GM18508 (cell line): Measurements from ENCODE around the gene MET.

ENCODE experiments used
- ATAC-seq: cut with Tn5 transposase; IDR thresholded peaks from one replicate; pipeline ENCODE4 v1.9.1; 2021; ENCODE audit warnings: moderate number of reproducible peaks; ENCODE audit not compliant: insufficient read depth, unreplicated experiment

MET gene

DNA sequence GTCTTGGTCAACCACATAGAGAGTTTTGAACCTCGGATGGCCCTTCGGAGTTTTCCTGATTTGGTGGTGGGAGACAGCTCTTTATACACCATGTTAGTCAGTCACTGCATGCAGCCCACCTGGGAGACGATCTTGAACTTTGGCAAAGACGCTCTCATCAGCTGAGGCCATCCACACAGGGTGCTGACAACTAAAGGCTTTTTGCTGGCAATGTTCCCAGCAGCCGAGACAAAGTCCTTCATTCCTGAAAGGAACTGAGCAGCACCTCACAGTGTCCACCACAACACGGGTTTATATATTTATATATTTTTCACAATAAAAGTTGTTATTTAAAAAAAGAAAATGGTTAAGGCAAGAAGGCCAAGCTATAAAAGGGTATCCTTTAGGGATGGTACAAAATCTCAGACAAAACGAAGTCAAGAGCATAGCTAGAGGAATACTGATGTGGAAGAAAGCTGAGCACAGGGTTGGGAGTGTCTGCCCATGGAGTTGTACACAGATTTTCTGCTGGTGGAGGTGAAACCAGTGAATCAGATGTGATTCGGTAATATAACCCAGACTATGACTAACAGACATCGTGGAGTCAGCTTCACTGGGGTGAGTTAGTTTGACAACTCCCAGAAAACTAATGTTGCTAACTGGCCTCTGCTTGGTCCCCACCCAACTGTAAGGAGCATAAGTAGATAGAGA is 163.0 kb downstream of the MET start:
- ATAC-seq = no peak

DNA sequence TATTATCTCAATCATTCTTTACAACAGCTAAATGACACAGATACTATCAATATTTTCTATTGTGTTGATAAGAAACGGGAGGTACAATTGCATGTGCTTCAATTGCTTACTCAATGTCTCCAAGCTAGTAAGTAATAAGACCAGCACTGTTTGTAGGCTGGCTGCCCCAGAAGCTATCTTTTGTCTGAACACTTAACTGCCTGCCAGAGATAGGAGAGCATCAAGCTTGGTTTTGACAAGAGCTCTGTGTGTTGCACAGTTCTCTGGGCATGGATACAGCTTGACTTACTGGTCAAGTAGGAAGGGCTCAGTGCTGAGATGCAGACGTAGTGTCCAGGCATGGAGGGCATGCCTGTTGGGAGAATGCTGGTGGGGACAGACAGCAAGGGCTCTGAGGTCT is 164.1 kb downstream of the MET start:
- no peak for ATAC-seq

DNA sequence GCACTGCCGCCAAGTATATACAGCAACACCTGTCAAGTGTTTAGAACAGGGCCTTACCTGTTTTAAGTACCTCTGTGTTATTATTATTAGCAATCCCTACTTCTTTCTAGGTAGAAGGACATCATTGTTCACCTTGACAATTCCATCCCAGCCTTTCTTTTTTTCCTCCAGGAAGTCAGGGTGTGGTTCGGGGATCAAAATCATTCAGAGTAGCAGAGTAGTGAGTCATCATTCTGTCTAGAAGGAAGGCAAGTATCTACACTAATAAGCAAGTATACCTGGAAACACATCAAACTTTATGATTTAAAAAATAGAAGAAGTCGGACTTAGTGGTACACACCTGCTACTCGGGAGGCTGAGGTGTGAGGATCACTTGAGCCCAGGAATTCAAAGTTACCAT is 164.9 kb downstream of the MET start:
- no peak for ATAC-seq

DNA sequence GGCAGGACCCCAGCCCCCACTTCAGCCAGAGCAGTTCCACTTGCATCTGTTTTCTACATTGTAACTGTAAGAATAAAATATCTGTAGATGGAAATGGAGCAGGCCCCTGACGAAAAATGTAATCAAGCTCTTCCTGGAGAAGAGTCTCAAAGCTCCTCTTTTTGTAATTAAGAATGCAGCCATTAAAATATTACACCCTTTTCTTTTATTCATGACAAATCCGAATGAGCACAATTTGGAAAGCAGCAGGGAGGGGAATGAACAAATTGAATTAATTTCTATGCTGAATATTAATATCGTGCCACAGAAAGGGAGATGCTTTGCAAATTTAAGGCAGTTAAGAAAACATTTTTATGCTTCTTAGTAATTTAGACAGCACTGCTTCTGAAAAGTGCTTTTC is 165.6 kb downstream of the MET start:
- ATAC-seq = no peak

DNA sequence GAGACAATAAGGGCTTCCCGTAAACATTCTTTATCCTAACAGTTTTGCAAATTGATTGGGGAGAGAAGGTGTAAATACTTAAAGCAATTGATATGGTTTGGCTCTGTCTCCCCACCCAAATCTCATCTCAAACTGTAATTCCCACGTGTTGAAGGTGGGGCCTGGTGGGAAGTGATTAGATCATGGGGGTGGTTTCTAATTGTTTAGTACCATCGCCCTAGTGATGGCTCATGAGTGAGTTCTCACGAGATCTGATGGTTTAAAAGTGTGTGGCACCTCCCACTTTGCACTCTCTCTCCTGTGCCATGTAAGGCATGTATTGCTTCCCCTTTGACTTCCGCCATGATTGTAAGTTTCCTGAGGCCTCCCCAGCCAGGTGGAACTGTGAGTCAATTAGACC is 168.3 kb downstream of the MET start:
- no peak for ATAC-seq

DNA sequence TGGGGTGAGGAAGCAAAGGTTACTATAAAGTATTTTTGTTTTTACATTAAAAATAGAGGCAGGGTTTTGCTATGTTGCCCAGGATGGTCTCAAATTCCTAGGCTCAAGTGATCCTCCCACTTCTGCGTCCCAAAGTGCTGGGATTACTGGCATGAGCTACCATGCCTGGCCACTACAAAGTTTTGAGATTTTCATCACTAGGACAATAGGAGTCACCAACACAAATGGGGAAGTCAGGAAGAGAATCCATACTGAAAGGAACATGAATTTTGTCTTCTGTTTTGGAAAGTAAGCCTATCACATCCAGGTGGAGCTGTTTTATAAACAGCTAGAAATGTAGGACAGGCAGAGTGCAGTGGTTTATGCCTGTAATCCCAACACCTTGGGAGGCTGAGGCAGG is 170.4 kb downstream of the MET start:
- ATAC-seq = no peak

DNA sequence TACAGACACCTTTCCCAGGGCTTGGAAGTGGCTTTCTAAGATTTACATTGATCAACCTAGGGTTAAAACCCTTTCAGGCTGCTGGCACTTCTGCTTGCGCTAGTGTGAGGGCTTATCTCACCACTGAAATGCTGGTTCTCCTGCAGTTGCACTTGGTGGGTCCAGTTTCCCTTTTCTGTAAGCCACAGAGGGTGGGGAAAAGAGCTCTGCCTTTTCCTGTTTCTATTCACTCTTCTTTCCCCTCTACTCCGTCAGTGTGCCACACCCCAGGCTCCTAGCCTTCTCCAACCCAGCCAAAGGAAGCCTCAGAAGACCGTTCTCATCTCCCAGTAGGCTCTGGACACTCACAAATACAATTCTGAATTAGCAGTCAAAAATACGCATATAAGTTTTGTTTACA is 171.4 kb downstream of the MET start:
- ATAC-seq = no peak
